Endothelial cell of umbilical vein (primary cell): Measurements from ENCODE around the gene IL22. TPM values are rescaled to one million over a fixed set of nuclear protein-coding genes. Genes with fewer than 3 reads are reported as not detected.

Source experiments
- BruUV-seq: library from RNA; stranded (reverse); fragments of 400-500 nt; replicated peaks from 2 replicates; lab custom pipeline; 2021; lab: Mats Ljungman, UMichigan
- CTCF ChIA-PET: fragments of 300-600, 350-600 bp; sonication (Branson Sonifier 250); formaldehyde crosslinking; loops from one replicate; lab custom pipeline; 2021; ENCODE audit warnings: antibody characterized with exemption, inconsistent platforms; lab: Charles Lee
- POLR2A ChIA-PET: fragments of 300-600, 350-600 bp; sonication (Branson Sonifier 250); formaldehyde crosslinking; loops from one replicate; lab custom pipeline; 2021; ENCODE audit warnings: antibody characterized with exemption, inconsistent platforms; lab: Charles Lee
- DNase-seq: peaks from one replicate; pipeline ENCODE4 v3.0.0-alpha.2; 2011; ENCODE audit warnings: low read depth, low spot score
- FAIRE-seq: peaks from 2 replicates; lab custom pipeline; 2011; peaks lifted over from hg19 to GRCh38; lab: Jason Lieb, UNC
- H2AFZ ChIP-seq: 2 replicates; pipeline ENCODE4 v1.6.0; 2012; ENCODE audit warnings: low read depth, low read length, control low read depth, inconsistent platforms
- H3K27ac ChIP-seq: 2 replicates; pipeline ENCODE4 v1.5.1; 2011; ENCODE audit warnings: low read depth, mild to moderate bottlenecking, control low read depth, low read length, moderate library complexity; ENCODE audit not compliant: insufficient read depth
- H3K27me3 ChIP-seq, 2 experiments: 2 replicates each; pipeline versions ENCODE4 v1.6.0 to v1.6.1; 2011; ENCODE audit warnings: low read length in 2 of 2, mixed read lengths in 1 of 2; ENCODE audit not compliant: control insufficient read depth in 2 of 2, insufficient read depth in 2 of 2
- H3K36me3 ChIP-seq, 2 experiments: 2 replicates in 1 of 2; 3 replicates in 1 of 2; pipeline ENCODE4 v1.5.1; 2011; ENCODE audit warnings: low read length in 2 of 2, mild to moderate bottlenecking in 1 of 2, moderate library complexity in 1 of 2; ENCODE audit not compliant: control insufficient read depth in 2 of 2, insufficient read depth in 2 of 2; ENCODE audit errors: extremely low read depth in 1 of 2
- H3K4me1 ChIP-seq: 3 replicates; pipeline ENCODE4 v1.5.1; 2011; ENCODE audit warnings: mild to moderate bottlenecking, low read length; ENCODE audit not compliant: control insufficient read depth, insufficient read depth; ENCODE audit errors: extremely low read depth
- H3K4me2 ChIP-seq: 2 replicates; pipeline ENCODE4 v1.6.1; 2011; ENCODE audit warnings: low read length, control low read depth, mixed read lengths; ENCODE audit not compliant: insufficient read depth
- H3K4me3 ChIP-seq, 3 experiments: fragments of 200-600 bp in 1 of 3; sonication (generic), shearing (Covaris generic) in 1 of 3; replicated peaks in 1 of 3; 2 replicates each; pipeline ENCODE4 v1.5.1; 2011 to 2016; ENCODE audit warnings: control low read depth in 3 of 3, low read length in 3 of 3, mild to moderate bottlenecking in 2 of 3, inconsistent platforms in 1 of 3, low read depth in 1 of 3, moderate library complexity in 1 of 3; ENCODE audit not compliant: insufficient read depth in 1 of 3
- H3K79me2 ChIP-seq: 2 replicates; pipeline ENCODE4 v1.6.0; 2012; ENCODE audit warnings: low read length, inconsistent platforms; ENCODE audit not compliant: control insufficient read depth, insufficient read depth
- H3K9ac ChIP-seq: replicated peaks from 2 replicates; pipeline ENCODE3; 2011; ENCODE audit warnings: low read length, control low read depth; ENCODE audit not compliant: insufficient read depth; ENCODE audit errors: extremely low read depth
- H3K9me1 ChIP-seq: replicated peaks from 3 replicates; pipeline ENCODE4 v1.6.0; 2011; ENCODE audit warnings: mild to moderate bottlenecking, low read length; ENCODE audit not compliant: control insufficient read depth, insufficient read depth; ENCODE audit errors: extremely low read depth
- H3K9me3 ChIP-seq: replicated peaks from 2 replicates; pipeline ENCODE4 v1.5.1; 2012; ENCODE audit warnings: low read length, inconsistent platforms; ENCODE audit not compliant: control insufficient read depth, insufficient read depth
- H4K20me1 ChIP-seq: replicated peaks from 2 replicates; pipeline ENCODE3; 2011; ENCODE audit warnings: mild to moderate bottlenecking, low read length; ENCODE audit not compliant: control insufficient read depth, insufficient read depth; ENCODE audit errors: extremely low read depth
- CTCF ChIP-seq, 2 donors: IDR thresholded peaks; 1 replicate in 1 of 2; 2 replicates in 1 of 2; pipeline ENCODE4 v1.5.1; 2011; ENCODE audit warnings: low read length in 2 of 2, mild to moderate bottlenecking in 2 of 2, moderate library complexity in 2 of 2, control low read depth in 1 of 2, inconsistent platforms in 1 of 2, low read depth in 1 of 2; ENCODE audit not compliant: insufficient read depth in 1 of 2; ENCODE audit errors: extremely low read depth in 1 of 2
- EZH2 ChIP-seq: IDR thresholded peaks from 2 replicates; pipeline ENCODE4 v1.6.1; 2012; ENCODE audit warnings: borderline replicate concordance, low read depth, mild to moderate bottlenecking, moderate library complexity, low read length, inconsistent platforms; ENCODE audit not compliant: severe bottlenecking
- FOS ChIP-seq: IDR thresholded peaks from 2 replicates; pipeline ENCODE4 v1.6.1; 2011; ENCODE audit warnings: mild to moderate bottlenecking, low read length, moderate library complexity, borderline replicate concordance; ENCODE audit not compliant: insufficient read depth
- GATA2 ChIP-seq: IDR thresholded peaks from 2 replicates; pipeline ENCODE4 v1.7.0; 2011; ENCODE audit warnings: low read depth, mild to moderate bottlenecking, moderate library complexity, mixed read lengths, low read length; ENCODE audit not compliant: insufficient read length, insufficient read depth
- JUN ChIP-seq: IDR thresholded peaks from 2 replicates; pipeline ENCODE4 v1.6.1; 2011; ENCODE audit warnings: borderline replicate concordance, low read depth; ENCODE audit not compliant: insufficient read length, insufficient read depth
- MYC ChIP-seq: IDR thresholded peaks from one replicate; pipeline ENCODE4 v1.6.1; 2011; ENCODE audit warnings: mild to moderate bottlenecking, low read depth, low read length
- POLR2A ChIP-seq: IDR thresholded peaks from 2 replicates; pipeline ENCODE4 v1.6.1; 2012; ENCODE audit warnings: low read depth, mild to moderate bottlenecking, control low read depth, low read length
- POLR2AphosphoS5 ChIP-seq: IDR thresholded peaks from 2 replicates; pipeline ENCODE4 v1.6.1; 2012; ENCODE audit warnings: low read depth, mild to moderate bottlenecking, control low read depth, low read length, moderate library complexity; ENCODE audit not compliant: insufficient read depth
- dilution Hi-C: fragments of 300-500 bp; cut with MboI; formaldehyde crosslinking; loops from one replicate; pipeline ENCODE4 v1.15.0; 2019; ENCODE audit warnings: low sequenced_read_pairs; ENCODE audit not compliant: extremely low pct_ligation_motif_present
- intact Hi-C: fragments of 100-400 bp; cut with micrococcal nuclease; formaldehyde crosslinking; loops from one replicate; pipeline ENCODE4 v1.10.0; 2022
- polyA plus RNA-seq, 4 experiments: library from polyadenylated mRNA; depleted of rRNA in 3 of 4; stranded (reverse) in 3 of 4; unstranded in 1 of 4; fragments of >200 nt; gene quantifications; 2 replicates each; pipeline versions ENCODE4 v1.2.1 to v1.2.3, GENCODE V29; 2011 to 2012; ENCODE audit warnings: missing spikeins in 1 of 4
- total RNA-seq: library from RNA; stranded (reverse); gene quantifications from 2 replicates; pipeline ENCODE4 v1.2.3, GENCODE V29; 2021
- TF ChIP-seq, protein P1 (sequence below): IDR thresholded peaks from 2 replicates; pipeline ENCODE4 v1.6.1; 2011; ENCODE audit not compliant: insufficient read depth, insufficient read length

The IL22 gene
- total and polyA plus RNA-seq, 2 donors (not counting 3 experiments of a cell fraction or from before 2014, with no cell fraction given) = not detected

DNA sequence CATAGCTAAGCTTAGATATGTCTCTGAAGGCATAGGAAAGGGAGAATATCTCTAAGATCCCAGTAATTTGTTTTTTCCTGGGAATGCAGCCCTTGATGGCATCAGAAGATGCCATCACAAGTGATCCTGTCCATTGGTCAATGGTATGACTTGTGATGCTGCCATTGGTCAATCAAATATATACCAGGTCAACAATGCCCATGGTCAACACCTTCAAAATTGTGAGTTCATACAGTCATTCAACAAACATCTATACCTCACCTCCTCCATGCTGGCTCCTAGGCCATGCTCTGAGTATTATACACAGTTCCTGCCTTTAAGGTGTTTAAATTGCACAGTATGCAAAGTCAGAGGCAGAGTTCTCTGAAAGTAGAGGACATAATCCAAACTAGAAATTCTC, 19.3 kb upstream of the IL22 start:
- no peaks in the 10 kb centered on the region for H3K9me3 ChIP-seq

More for the DNA sequence above, 19.3 kb upstream of the IL22 start:
- FAIRE-seq = no peak
- ChIA-PET POLR2A (no interaction called here), CTCF (interaction anchor here (1.0 to 2.5 kb wide), 4 partner anchors 11 to 50 kb away, joined by 3 to 9 read pairs (median 4); no protein-coding TSS in a partner anchor)
- peaks cover 3 to 7% of the 10 kb centered on the region in 2 experiments for H3K27me3 ChIP-seq
- intact Hi-C loops (no loop called here), dilution Hi-C loops (no loop called here)
- BruUV-seq = no TSS peak
- H4K20me1 ChIP-seq = no peaks in the 10 kb centered on the region
- no peak overlapping the region for H2AFZ ChIP-seq
- H3K9me1 ChIP-seq = no peaks in the 10 kb centered on the region
- no peak for DNase-seq
- peaks cover 4% of the 10 kb centered on the region for H3K4me1 ChIP-seq
- H3K36me3 ChIP-seq = no peaks in the 10 kb centered on the region
- no peaks in the 10 kb centered on the region for H3K79me2 ChIP-seq
- no peak overlapping the region for H3K4me3 ChIP-seq
- H3K9ac ChIP-seq = no peak overlapping the region
- no peak overlapping the region for H3K27ac ChIP-seq
- no peak for TF ChIP-seq POLR2AphosphoS5
- TF ChIP-seq CTCF (IDR thresholded peaks at IDR 0.05; ENCODE audit: extremely low read depth in 1 of 2, insufficient read depth in 1 of 2, low read depth in 1 of 2, low read length in 2 of 2) = no peak
- no peak for TF ChIP-seq JUN
- no peak for TF ChIP-seq POLR2A
- TF ChIP-seq FOS = no peak
- no peak for TF ChIP-seq MYC
- TF ChIP-seq EZH2 = no peak
- no peak for TF ChIP-seq GATA2
- TF ChIP-seq, protein P1, sequence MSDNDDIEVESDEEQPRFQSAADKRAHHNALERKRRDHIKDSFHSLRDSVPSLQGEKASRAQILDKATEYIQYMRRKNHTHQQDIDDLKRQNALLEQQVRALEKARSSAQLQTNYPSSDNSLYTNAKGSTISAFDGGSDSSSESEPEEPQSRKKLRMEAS = no peak
- H3K4me2 ChIP-seq = no peak overlapping the region
